Duodenal mucosa (tissue), 2 donors: ENCODE data around the gene CADPS2.
"Not testable (repeated sequence)": the region's sequence is repeated elsewhere in the genome, so short reads cannot be mapped to it uniquely, and the experiment has no call there.

Experiments used
- H3K27ac ChIP-seq: one replicate; pipeline ENCODE4 v1.7.0; 2013; ENCODE audit warnings: low read depth, low read length
- H3K27me3 ChIP-seq, 2 donors: one replicate each; pipeline ENCODE4 v1.7.0; 2013; ENCODE audit warnings: low read length in 2 of 2, control low read depth in 1 of 2; ENCODE audit not compliant: insufficient read depth in 2 of 2, control insufficient read depth in 1 of 2
- H3K36me3 ChIP-seq, 2 donors: one replicate each; pipeline ENCODE4 v1.7.0; 2013; ENCODE audit warnings: low read length in 2 of 2, control low read depth in 1 of 2; ENCODE audit not compliant: insufficient read depth in 2 of 2, control insufficient read depth in 1 of 2
- H3K4me1 ChIP-seq, 2 donors: one replicate each; pipeline ENCODE4 v1.7.0; 2013; ENCODE audit warnings: low read length in 2 of 2, control low read depth in 1 of 2; ENCODE audit not compliant: insufficient read depth in 2 of 2, control insufficient read depth in 1 of 2
- H3K4me3 ChIP-seq, 2 donors: one replicate each; pipeline ENCODE4 v1.7.0; 2013; ENCODE audit warnings: low read length in 2 of 2, low read depth in 1 of 2
- H3K9ac ChIP-seq, 2 donors: one replicate each; pipeline ENCODE4 v1.7.0; 2013; ENCODE audit warnings: low read length in 2 of 2, low read depth in 1 of 2
- H3K9me3 ChIP-seq, 2 donors: one replicate each; pipeline ENCODE4 v1.7.0; 2013; ENCODE audit warnings: low read length in 2 of 2, control low read depth in 1 of 2; ENCODE audit not compliant: control insufficient read depth in 1 of 2

CADPS2 gene

DNA sequence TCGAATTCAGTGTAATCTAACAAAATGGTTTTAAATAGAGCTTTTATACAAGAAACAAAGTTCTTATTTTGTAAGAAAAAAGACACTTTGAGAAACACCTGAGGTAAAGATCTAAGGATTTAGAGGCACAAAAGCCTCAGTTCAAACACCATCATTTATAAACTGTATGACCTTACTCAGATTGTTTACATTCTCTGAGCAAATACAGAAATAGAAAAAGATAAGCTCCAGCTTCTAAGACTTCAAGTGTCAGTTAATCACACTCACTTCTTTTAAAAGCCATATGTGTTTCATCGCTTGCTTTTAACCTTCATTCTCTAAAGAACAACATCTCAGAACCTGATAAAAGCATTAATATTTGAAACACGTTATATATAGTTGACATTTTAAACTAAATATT is 27.9 kb downstream of the CADPS2 start:
- Histone ChIP-seq H3K4me1 (no peaks in the 10 kb centered on the region), H3K9me3 (no peaks in the 10 kb centered on the region), H3K36me3 (no peaks in the 10 kb centered on the region), H3K27ac (no peak overlapping the region), H3K9ac (no peak overlapping the region), H3K4me3 (no peak overlapping the region), H3K27me3 (no peaks in the 10 kb centered on the region)

DNA sequence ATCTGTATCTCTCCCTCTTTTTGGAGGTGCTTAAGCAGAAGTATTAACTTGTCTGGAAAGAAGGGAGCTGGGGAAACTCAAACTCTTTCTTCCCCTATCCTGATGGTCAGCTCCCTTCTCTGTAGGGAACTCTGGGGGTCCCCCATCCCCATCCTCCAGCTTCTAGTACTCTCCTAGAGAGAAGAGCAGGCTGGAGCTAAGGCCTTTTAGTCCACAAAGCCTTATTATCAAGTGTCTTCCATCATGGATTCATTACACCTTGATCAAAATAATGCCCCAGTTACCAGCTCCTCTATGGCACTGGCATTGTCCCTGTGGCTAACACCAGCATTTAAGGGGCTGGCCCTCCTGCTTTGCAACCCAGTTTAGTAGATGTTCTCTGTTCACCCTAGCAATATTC is 35.7 kb downstream of the CADPS2 start:
- Histone ChIP-seq H3K4me1 (no peaks in the 10 kb centered on the region), H3K4me3 (no peak overlapping the region), H3K36me3 (peaks cover 0 to 2% of the 10 kb centered on the region in 2 donors), H3K9me3 (no peaks in the 10 kb centered on the region), H3K27me3 (no peaks in the 10 kb centered on the region), H3K27ac (no peak overlapping the region), H3K9ac (no peak overlapping the region)

GRCh38 chr7:122849957-122850328 is 36.3 kb downstream of the CADPS2 start:
- Histone ChIP-seq H3K36me3 (peaks cover 0 to 2% of the 10 kb centered on the region in 2 donors), H3K9me3 (no peaks in the 10 kb centered on the region), H3K4me1 (no peaks in the 10 kb centered on the region), H3K4me3 (no peak overlapping the region), H3K27ac (no peak overlapping the region), H3K27me3 (no peaks in the 10 kb centered on the region), H3K9ac (no peak overlapping the region)

DNA sequence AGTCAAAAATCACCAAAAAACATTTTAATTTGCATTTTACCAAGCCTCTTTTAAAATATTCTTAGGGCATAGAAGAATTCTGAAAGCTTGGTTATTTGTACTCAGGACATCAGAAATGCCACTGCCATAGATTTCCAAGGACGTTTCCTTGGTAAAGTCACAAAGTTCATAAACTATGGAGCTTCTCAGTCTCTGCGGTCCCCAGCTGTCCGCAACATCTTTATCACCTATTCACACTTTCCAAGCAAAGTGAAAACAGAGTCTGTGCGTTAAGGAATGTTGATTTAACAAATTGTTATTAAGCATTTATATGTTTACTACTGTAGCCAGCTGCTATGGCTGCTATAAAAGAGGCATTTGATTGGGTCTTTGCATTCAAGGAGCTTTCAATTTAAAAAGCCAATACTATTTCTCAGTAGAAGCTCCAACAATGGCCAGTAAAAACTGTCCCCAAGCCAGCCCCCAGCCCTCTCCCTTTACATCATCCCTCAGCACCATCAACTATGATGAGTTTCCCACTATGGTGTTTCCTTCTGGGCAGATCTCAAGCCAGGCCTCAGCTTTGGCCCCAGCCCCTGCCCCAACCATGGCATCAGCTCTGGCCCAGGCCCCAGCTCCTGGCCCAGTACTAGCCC is 36.8 kb downstream of the CADPS2 start:
- Histone ChIP-seq H3K9ac (no peak overlapping the region), H3K9me3 (no peaks in the 10 kb centered on the region), H3K4me3 (no peak overlapping the region), H3K36me3 (peaks cover 0 to 2% of the 10 kb centered on the region in 2 donors), H3K27me3 (no peaks in the 10 kb centered on the region), H3K27ac (no peak overlapping the region), H3K4me1 (no peaks in the 10 kb centered on the region)

DNA sequence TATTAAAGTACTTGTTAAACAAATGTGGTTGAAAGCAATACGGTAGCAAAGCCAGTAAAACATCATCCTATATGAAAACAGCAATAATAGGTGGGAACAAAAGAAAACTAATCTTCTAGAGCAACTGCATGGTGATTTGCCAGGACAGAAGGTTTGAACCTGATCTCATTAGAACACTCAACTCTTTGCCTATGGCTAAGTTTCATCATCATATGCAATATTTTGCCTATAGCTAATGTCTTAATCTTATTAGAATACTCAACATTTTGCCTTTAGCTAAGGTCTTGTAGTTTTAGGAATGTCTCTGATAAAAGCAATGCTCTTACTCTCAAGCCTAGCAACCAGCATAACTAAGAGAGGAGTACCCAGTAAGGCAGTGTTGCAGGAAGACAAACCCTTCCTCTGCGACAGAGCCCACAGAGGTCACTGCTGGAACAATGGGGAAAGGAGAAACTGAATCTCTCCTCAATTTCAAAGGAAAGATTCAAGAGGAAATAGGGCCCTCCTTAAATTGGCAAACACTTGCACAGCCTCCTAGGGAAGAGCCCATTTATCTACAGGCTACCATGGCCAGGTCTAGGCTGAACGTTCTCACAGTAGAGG is 38.3 kb downstream of the CADPS2 start:
- Histone ChIP-seq H3K9me3 (no peaks in the 10 kb centered on the region), H3K4me1 (no peaks in the 10 kb centered on the region), H3K27me3 (no peaks in the 10 kb centered on the region), H3K36me3 (peaks cover 0 to 2% of the 10 kb centered on the region in 2 donors), H3K27ac (no peak overlapping the region), H3K4me3 (no peak overlapping the region), H3K9ac (no peak overlapping the region)

DNA sequence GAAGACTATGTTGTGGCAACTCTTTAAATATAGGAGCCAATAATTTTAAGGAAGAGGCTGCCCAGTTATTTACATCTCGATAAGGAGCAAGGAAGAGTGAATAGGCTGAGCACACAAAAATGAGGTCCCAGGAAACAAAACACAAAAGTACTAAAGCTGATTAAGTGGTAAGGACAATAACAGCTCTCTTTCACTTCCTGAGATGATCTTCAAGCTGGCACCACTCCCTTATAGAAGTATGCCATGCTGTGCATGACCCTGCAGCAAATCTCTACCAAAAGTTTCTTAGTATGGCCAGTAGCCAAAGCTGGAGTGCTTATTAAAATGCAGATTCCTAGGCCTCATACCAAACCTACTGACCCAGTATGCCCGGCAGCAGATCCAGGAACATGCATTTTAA is 39.7 kb downstream of the CADPS2 start:
- H3K27me3 ChIP-seq: no peaks in the 10 kb centered on the region
- H3K4me1 ChIP-seq: no peaks in the 10 kb centered on the region
- no peak overlapping the region for H3K9ac ChIP-seq
- H3K36me3 ChIP-seq: no peaks in the 10 kb centered on the region
- no peak overlapping the region for H3K27ac ChIP-seq
- no peak overlapping the region for H3K4me3 ChIP-seq
- H3K9me3 ChIP-seq: no peaks in the 10 kb centered on the region

DNA sequence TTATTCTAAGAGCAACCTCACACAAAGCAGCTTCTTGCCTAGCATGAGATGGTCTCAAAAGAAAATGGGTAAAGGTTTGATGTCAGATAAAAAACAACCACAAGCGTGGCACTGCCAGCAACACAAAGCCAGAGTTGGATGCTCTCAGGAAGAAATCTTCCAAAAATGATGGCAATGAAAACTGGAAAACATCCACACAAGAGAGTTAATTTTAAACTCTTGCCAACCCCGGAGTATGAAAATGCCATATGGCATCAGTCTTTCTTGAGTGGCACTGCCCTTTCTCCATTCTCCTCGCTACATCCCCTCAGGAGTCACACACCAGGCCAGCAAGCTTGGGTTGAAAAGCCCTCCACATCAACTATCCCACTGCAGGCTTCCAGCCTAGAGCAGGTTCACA is 41.0 kb downstream of the CADPS2 start:
- Histone ChIP-seq H3K27ac (no peak overlapping the region), H3K9ac (no peak overlapping the region), H3K4me1 (no peaks in the 10 kb centered on the region), H3K9me3 (no peaks in the 10 kb centered on the region), H3K4me3 (no peak overlapping the region), H3K36me3 (no peaks in the 10 kb centered on the region), H3K27me3 (no peaks in the 10 kb centered on the region)

DNA sequence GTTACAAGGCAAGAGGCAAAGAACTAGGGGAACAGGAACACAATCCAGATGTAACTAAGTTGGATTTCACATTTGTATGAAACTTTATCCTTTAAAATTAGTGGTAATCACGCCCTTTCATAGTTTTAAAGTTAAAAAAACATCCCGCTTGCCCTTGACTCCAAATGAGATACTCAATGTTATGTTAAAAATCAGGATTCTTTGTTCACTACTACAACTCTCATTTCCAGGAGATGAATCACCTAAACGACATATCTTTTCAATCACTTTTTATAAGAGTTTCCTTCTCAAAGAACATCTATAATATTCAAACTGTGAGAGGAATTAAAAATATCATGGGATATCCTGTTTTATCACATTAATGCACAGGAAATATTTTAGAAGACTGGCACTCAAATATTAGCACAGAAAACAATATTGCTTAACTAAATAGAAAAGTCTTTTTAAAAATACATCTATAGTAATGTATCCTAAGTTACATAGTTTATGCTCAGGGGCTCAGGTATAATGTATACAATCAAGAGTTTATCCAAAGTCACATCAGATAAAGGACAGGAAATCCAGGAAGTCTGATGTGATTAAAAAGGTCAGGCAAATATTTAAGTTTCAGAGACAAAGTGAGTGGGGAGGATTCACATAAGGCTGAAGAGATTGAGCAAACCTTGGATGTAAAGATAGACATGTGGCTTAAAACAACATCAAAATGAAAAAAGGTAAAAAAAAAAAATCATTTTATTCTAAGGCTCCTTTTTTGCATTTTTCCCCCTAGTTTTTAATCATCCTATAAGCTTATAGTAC is 41.9 kb downstream of the CADPS2 start:
- no peaks in the 10 kb centered on the region for H3K36me3 ChIP-seq
- H3K4me3 ChIP-seq: no peak overlapping the region
- H3K4me1 ChIP-seq: no peaks in the 10 kb centered on the region
- no peaks in the 10 kb centered on the region for H3K27me3 ChIP-seq
- H3K9ac ChIP-seq: no peak overlapping the region
- H3K27ac ChIP-seq: no peak overlapping the region
- no peaks in the 10 kb centered on the region for H3K9me3 ChIP-seq

- Histone ChIP-seq H3K27ac (no peak overlapping the region), H3K27me3 (no peaks in the 10 kb centered on the region), H3K36me3 (no peaks in the 10 kb centered on the region), H3K9me3 (no peaks in the 10 kb centered on the region), H3K4me1 (no peaks in the 10 kb centered on the region), H3K4me3 (no peak overlapping the region), H3K9ac (no peak overlapping the region)
Measured at GRCh38 chr7:122842971-122843370, 43.3 kb downstream of the CADPS2 start.

GRCh38 chr7:122836286-122836685 is 50.0 kb downstream of the CADPS2 start:
- not testable (repeated sequence) for H3K27me3 ChIP-seq, H3K9me3 ChIP-seq, H3K27ac ChIP-seq, H3K4me1 ChIP-seq, H3K9ac ChIP-seq, H3K36me3 ChIP-seq, H3K4me3 ChIP-seq
